Measurements from ENCODE around the gene ABHD17B. TPM values are rescaled to one million over a fixed set of nuclear protein-coding genes. Genes with fewer than 3 reads are reported as not detected.

The ABHD17B gene
- total and polyA plus RNA-seq, 2 donors (not counting 3 experiments of a cell fraction or from before 2014, with no cell fraction given) = 12.8 to 16.8 TPM

DNA sequence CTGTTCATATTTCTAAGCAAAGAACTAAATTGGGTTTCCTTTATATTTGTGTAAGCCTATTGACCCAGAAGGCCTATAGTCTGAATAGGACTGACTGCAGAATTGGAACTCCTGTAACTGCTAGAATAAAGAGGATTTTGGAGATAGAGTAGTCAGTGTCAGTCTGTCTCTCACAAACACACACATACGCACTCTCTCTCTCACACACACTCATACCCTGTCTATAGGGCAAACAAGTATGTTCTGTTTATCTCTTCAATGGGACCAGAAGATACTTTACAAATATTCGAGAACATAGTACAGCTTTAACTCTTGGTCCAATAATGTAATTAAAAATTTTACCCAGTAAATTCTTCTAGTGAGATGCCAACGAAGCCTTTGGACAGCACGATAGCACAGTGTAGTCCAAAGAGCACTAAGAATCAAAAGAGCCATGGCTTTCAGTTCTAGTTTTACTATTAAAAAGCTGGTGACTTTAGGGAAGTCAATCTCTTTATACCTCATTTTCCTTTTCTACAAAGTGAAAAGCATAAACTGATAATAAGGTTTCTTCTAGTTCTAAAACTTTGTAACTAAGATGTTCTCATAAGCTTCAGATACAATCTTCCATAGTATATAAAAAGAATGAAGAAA lies 19.3 kb downstream of the ABHD17B start:
- POLR2A ChIA-PET = no interaction called here
- Histone ChIP-seq H3K4me3 (replicated peaks in 1 of 3; ENCODE audit: insufficient read depth in 1 of 3, low read depth in 1 of 3, low read length in 3 of 3) (no peak overlapping the region), H3K36me3 (ENCODE audit: control insufficient read depth in 2 of 2, extremely low read depth in 1 of 2, insufficient read depth in 2 of 2, low read length in 2 of 2) (no peaks in the 10 kb centered on the region), H4K20me1 (replicated peaks; ENCODE audit: control insufficient read depth, extremely low read depth, insufficient read depth, low read length) (peaks cover 20% of the 10 kb centered on the region), H3K27ac (ENCODE audit: insufficient read depth, low read depth, low read length) (no peak overlapping the region), H3K4me1 (ENCODE audit: control insufficient read depth, extremely low read depth, insufficient read depth, low read length) (no peaks in the 10 kb centered on the region), H3K27me3 (ENCODE audit: control insufficient read depth in 2 of 2, insufficient read depth in 2 of 2, low read length in 2 of 2) (no peaks in the 10 kb centered on the region), H3K9me3 (replicated peaks; ENCODE audit: control insufficient read depth, insufficient read depth, low read length) (no peaks in the 10 kb centered on the region), H3K9me1 (replicated peaks; ENCODE audit: control insufficient read depth, extremely low read depth, insufficient read depth, low read length) (no peaks in the 10 kb centered on the region), H2AFZ (ENCODE audit: low read depth, low read length) (no peak overlapping the region), H3K9ac (replicated peaks; ENCODE audit: extremely low read depth, insufficient read depth, low read length) (no peak overlapping the region), H3K4me2 (ENCODE audit: insufficient read depth, low read length) (no peak overlapping the region), H3K79me2 (ENCODE audit: control insufficient read depth, insufficient read depth, low read length) (peaks cover 72% of the 10 kb centered on the region)
- CTCF ChIA-PET = no interaction called here
- DNase-seq (ENCODE audit: low read depth, low spot score) = no peak
- BruUV-seq (replicated peaks) = no TSS peak
- dilution Hi-C loops (cut with MboI; ENCODE audit: extremely low pct_ligation_motif_present, low sequenced_read_pairs) = no loop called here
- TF ChIP-seq, protein P1, sequence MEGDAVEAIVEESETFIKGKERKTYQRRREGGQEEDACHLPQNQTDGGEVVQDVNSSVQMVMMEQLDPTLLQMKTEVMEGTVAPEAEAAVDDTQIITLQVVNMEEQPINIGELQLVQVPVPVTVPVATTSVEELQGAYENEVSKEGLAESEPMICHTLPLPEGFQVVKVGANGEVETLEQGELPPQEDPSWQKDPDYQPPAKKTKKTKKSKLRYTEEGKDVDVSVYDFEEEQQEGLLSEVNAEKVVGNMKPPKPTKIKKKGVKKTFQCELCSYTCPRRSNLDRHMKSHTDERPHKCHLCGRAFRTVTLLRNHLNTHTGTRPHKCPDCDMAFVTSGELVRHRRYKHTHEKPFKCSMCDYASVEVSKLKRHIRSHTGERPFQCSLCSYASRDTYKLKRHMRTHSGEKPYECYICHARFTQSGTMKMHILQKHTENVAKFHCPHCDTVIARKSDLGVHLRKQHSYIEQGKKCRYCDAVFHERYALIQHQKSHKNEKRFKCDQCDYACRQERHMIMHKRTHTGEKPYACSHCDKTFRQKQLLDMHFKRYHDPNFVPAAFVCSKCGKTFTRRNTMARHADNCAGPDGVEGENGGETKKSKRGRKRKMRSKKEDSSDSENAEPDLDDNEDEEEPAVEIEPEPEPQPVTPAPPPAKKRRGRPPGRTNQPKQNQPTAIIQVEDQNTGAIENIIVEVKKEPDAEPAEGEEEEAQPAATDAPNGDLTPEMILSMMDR (IDR thresholded peaks at IDR 0.05; ENCODE audit: extremely low read depth in 1 of 2, insufficient read depth in 1 of 2, low read depth in 1 of 2, low read length in 2 of 2) = no peak
- FAIRE-seq = no peak
- intact Hi-C loops (cut with micrococcal nuclease) = no loop called here

DNA sequence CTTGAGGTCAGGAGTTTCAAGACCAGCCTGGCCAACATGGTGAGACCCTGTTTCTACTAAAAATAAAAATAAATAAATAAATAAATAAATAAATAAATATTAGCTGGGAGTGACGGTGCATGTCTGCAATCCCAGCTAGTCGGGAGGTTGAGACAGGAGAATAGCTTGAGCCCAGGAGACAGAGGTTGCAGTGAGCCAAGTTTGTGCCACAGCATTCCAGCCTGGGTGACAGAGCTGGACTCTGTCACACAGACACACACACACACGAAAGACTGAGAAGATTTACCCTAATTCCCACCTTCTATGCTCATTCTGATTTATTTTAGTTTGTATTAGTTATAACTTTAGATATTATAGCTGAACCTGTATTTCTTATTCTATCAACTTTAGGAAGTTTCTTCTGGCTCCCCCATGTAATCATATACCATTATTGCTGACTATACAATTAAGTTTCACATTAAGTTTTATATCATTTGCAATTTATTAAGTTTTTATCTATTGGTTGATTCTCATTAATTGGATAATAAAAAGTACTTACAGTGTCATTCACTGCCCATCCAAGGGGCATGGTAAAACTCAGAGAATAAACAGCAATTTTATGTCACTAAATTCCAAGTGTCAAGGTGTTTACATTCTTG lies 20.8 kb downstream of the ABHD17B start:
- Histone ChIP-seq H3K27ac (ENCODE audit: insufficient read depth, low read depth, low read length) (no peak overlapping the region), H3K9me3 (replicated peaks; ENCODE audit: control insufficient read depth, insufficient read depth, low read length) (no peaks in the 10 kb centered on the region), H4K20me1 (replicated peaks; ENCODE audit: control insufficient read depth, extremely low read depth, insufficient read depth, low read length) (peaks cover 16% of the 10 kb centered on the region), H3K4me3 (replicated peaks in 1 of 3; ENCODE audit: insufficient read depth in 1 of 3, low read depth in 1 of 3, low read length in 3 of 3) (no peak overlapping the region), H3K9me1 (replicated peaks; ENCODE audit: control insufficient read depth, extremely low read depth, insufficient read depth, low read length) (no peaks in the 10 kb centered on the region), H2AFZ (ENCODE audit: low read depth, low read length) (no peak overlapping the region), H3K4me2 (ENCODE audit: insufficient read depth, low read length) (no peak overlapping the region), H3K27me3 (ENCODE audit: control insufficient read depth in 2 of 2, insufficient read depth in 2 of 2, low read length in 2 of 2) (no peaks in the 10 kb centered on the region), H3K36me3 (ENCODE audit: control insufficient read depth in 2 of 2, extremely low read depth in 1 of 2, insufficient read depth in 2 of 2, low read length in 2 of 2) (no peaks in the 10 kb centered on the region), H3K4me1 (ENCODE audit: control insufficient read depth, extremely low read depth, insufficient read depth, low read length) (peaks cover 3% of the 10 kb centered on the region), H3K9ac (replicated peaks; ENCODE audit: extremely low read depth, insufficient read depth, low read length) (no peak overlapping the region), H3K79me2 (ENCODE audit: control insufficient read depth, insufficient read depth, low read length) (peaks cover 68% of the 10 kb centered on the region)
- dilution Hi-C loops (cut with MboI; ENCODE audit: extremely low pct_ligation_motif_present, low sequenced_read_pairs) = no loop called here
- TF ChIP-seq EZH2 (IDR thresholded peaks at IDR 0.05; ENCODE audit: borderline replicate concordance, low read depth, low read length, severe bottlenecking) (no peak), MYC (IDR thresholded peaks at IDR 0.05; ENCODE audit: low read depth, low read length) (no peak), GATA2 (IDR thresholded peaks at IDR 0.05; ENCODE audit: insufficient read depth, insufficient read length, low read depth, low read length) (no peak), POLR2AphosphoS5 (IDR thresholded peaks at IDR 0.05; ENCODE audit: insufficient read depth, low read depth, low read length) (no peak), POLR2A (IDR thresholded peaks at IDR 0.05; ENCODE audit: low read depth, low read length) (no peak), FOS (IDR thresholded peaks at IDR 0.05; ENCODE audit: borderline replicate concordance, insufficient read depth, low read length) (no peak), JUN (IDR thresholded peaks at IDR 0.05; ENCODE audit: borderline replicate concordance, insufficient read depth, insufficient read length, low read depth) (no peak)
- TF ChIP-seq, protein P2, sequence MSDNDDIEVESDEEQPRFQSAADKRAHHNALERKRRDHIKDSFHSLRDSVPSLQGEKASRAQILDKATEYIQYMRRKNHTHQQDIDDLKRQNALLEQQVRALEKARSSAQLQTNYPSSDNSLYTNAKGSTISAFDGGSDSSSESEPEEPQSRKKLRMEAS (IDR thresholded peaks at IDR 0.05; ENCODE audit: insufficient read depth, insufficient read length) = no peak
- TF ChIP-seq, protein P1 (IDR thresholded peaks at IDR 0.05; ENCODE audit: extremely low read depth in 1 of 2, insufficient read depth in 1 of 2, low read depth in 1 of 2, low read length in 2 of 2) = no peak
- DNase-seq (ENCODE audit: low read depth, low spot score) (no peak), FAIRE-seq (no peak)
- ChIA-PET CTCF (no interaction called here), POLR2A (no interaction called here)
- no TSS peak for BruUV-seq (replicated peaks)
- intact Hi-C loops (cut with micrococcal nuclease) = no loop called here
